Sigmoid colon (tissue), 7 donors: ENCODE data around the gene PIP5KL1. TPM values are rescaled to one million over a fixed set of nuclear protein-coding genes. Genes with fewer than 3 reads are reported as not detected.

Source experiments
- DNase-seq: peaks from one replicate; pipeline ENCODE4 v3.0.0-alpha.2; 2019
- H3K27ac ChIP-seq, 4 donors: fragments of 200-600 bp; sonication (generic); one replicate each; pipeline ENCODE4 v1.5.1; 2016 to 2019; ENCODE audit warnings: mild to moderate bottlenecking in 1 of 4
- H3K27me3 ChIP-seq, 3 donors: fragments of 200-600 bp; sonication (generic); one replicate each; pipeline ENCODE4 v1.5.1; 2019; ENCODE audit warnings: mild to moderate bottlenecking in 1 of 3
- H3K36me3 ChIP-seq, 4 donors: fragments of 200-600 bp; sonication (generic); one replicate each; pipeline ENCODE4 v1.5.1; 2016 to 2019
- H3K4me1 ChIP-seq, 4 donors: fragments of 200-600 bp; sonication (generic); one replicate each; pipeline ENCODE4 v1.5.1; 2017 to 2019
- H3K4me3 ChIP-seq, 4 donors: fragments of 200-600 bp; sonication (generic); one replicate each; pipeline ENCODE4 v1.5.1; 2017 to 2019; ENCODE audit warnings: mild to moderate bottlenecking in 2 of 4, moderate library complexity in 1 of 4
- H3K9me3 ChIP-seq, 4 donors: fragments of 200-600 bp in 3 of 4; sonication (generic) in 3 of 4; one replicate each; pipeline versions ENCODE4 v1.5.1 to v1.6.1; 2013 to 2019
- EP300 ChIP-seq, 4 donors: sonication (generic); formaldehyde crosslinking; IDR thresholded peaks; one replicate each; pipeline ENCODE4 v1.6.1; 2017; ENCODE audit warnings: antibody characterized with exemption in 4 of 4
- POLR2A ChIP-seq, 2 donors: fragments of 450-650 bp; IDR thresholded peaks; one replicate each; pipeline ENCODE4 v1.6.1; 2016; ENCODE audit warnings: antibody characterized with exemption in 2 of 2, mild to moderate bottlenecking in 2 of 2, moderate library complexity in 2 of 2
- POLR2AphosphoS5 ChIP-seq, 4 donors: sonication (generic); formaldehyde crosslinking; IDR thresholded peaks; one replicate each; pipeline ENCODE4 v1.6.1; 2017; ENCODE audit warnings: antibody characterized with exemption in 4 of 4
- WGBS, 2 donors: extraction: QIAGEN DNeasy Blood & Tissue Kit; methylation state at CpG; one replicate each; pipeline ENCODE4 v1.1.7; 2013; 5-methylcytosine and 5-hydroxymethylcytosine counted together
- intact Hi-C: fragments of 100-400 bp; cut with DNase I; formaldehyde crosslinking; loops from one replicate; pipeline ENCODE4 v1.15.1; 2023
- polyA plus RNA-seq, 3 donors: library from polyadenylated mRNA; stranded (reverse); fragments of 200-250 nt; gene quantifications; one replicate each; pipeline ENCODE4 v1.2.3, GENCODE V29; 2013
- total RNA-seq, 4 donors: library from RNA; depleted of rRNA; stranded (reverse); fragments of >200 nt; gene quantifications; one replicate each; pipeline ENCODE4 v1.1.0, GENCODE V29; 2016
- TF ChIP-seq, protein P1 (sequence below), 4 experiments: fragments of 450-650 bp in 3 of 4; fragments of 200-600 bp in 1 of 4; IDR thresholded peaks; one replicate each; pipeline ENCODE4 v1.5.1; 2016 to 2019; ENCODE audit warnings: antibody characterized with exemption in 4 of 4, mild to moderate bottlenecking in 3 of 4, moderate library complexity in 2 of 4
- donor health status: healthy with polysubstance abuse.
- donor health status: Bipolar disorder and iron deficiency.
- donor health status: healthy.

Gene PIP5KL1
- total and polyA plus RNA-seq, 7 donors, result 0.16 to 4.2 (median 2.1) TPM; not detected in 1

DNA sequence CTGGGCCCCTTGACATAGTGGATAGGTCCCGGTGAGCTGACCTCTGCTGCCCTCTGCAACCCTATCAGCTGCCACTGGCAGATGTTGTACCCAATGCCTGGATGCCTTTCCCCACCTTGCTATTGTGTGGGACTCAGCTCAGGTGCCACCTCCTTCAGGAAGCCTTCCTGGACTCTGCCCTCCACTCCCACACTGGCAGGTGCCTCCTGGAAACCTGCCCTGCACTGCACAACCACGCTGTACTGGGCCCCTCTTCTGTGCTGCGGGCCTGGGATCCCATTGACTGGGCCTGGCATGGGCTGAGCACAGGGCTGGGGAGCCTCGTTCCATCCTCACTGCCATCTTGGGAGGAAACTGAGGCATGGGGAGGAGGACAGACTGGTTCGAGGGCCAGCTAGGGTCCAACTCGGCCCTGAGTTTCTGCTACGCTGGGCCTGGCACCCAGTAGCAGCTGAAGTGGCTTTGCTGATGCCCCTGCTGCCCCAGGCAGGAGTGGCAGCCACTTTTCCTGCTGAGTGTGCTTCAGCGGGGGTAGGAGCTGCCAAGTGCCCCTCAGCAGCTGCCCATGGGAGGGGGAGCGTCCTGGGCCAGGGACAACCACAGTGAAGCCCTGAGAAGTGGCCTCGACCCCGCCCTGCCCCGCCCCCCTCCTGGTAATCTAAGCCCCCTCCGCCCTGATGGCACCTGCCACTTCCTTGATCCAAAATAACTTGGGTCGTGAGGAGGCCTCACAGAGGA lies 54.4 kb downstream of the PIP5KL1 start:
- Histone ChIP-seq H3K4me1 (peaks cover 0 to 56% (median 52%) of the 10 kb centered on the region in 4 donors), H3K9me3 (no peaks in the 10 kb centered on the region), H3K27ac (peak overlapping the region; percentile 82 to 87 (median 84)), H3K36me3 (peaks cover 0 to 19% (median 8%) of the 10 kb centered on the region in 4 donors), H3K27me3 (no peaks in the 10 kb centered on the region), H3K4me3 (peak overlapping the region in 3 of 4 donors; percentile 52 to 74 (median 72))
- 53 to 78% methylated on average over 14 of the region's 14 CpGs for WGBS, 2 donors
- DNase-seq, result no peak
- intact Hi-C loops, result loop anchor here (5.0 kb wide), 1 partner anchor 41 kb away; the partner anchor contains the start of gene ST6GALNAC4
- TF ChIP-seq EP300 (IDR thresholded peaks at IDR 0.05) (no peak), POLR2A (IDR thresholded peaks at IDR 0.05) (no peak), POLR2AphosphoS5 (IDR thresholded peaks at IDR 0.05) (no peak)
- TF ChIP-seq, protein P1, sequence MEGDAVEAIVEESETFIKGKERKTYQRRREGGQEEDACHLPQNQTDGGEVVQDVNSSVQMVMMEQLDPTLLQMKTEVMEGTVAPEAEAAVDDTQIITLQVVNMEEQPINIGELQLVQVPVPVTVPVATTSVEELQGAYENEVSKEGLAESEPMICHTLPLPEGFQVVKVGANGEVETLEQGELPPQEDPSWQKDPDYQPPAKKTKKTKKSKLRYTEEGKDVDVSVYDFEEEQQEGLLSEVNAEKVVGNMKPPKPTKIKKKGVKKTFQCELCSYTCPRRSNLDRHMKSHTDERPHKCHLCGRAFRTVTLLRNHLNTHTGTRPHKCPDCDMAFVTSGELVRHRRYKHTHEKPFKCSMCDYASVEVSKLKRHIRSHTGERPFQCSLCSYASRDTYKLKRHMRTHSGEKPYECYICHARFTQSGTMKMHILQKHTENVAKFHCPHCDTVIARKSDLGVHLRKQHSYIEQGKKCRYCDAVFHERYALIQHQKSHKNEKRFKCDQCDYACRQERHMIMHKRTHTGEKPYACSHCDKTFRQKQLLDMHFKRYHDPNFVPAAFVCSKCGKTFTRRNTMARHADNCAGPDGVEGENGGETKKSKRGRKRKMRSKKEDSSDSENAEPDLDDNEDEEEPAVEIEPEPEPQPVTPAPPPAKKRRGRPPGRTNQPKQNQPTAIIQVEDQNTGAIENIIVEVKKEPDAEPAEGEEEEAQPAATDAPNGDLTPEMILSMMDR (IDR thresholded peaks at IDR 0.05), result no peak

DNA sequence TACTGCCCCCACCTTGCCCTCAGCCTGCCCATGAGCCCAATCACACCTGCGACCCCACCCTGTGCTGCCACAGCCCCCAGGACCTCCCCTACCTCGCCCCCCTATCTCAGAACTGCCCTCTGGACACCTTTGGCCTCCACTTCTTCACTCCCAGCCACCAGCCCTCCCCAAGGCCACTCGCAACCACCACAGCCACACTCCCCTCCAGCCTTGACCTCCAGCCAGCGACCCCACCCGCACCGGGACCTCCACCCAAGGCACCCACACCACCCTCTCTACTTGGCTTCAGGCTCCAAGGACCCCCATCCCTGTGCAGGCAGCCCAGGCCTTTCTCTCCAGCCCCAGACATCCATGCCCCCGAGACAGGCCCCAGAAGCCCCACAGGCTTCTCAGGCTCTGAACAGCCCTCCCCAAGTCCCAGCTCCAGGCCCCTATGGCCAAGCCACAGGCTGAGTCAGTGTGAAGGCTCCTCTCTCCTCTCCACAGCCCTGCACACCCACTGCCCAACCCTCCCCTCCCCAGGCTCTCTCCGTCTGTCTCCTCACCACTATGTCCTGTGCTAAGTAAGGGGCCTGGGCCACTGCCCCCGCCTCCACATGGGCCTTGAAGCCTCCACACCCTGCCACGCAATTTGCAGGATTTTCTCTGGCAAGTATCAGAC lies 55.1 kb downstream of the PIP5KL1 start:
- intact Hi-C loops, result loop anchor here (2.0 to 5.0 kb wide), 2 partner anchors 42 to 141 kb away; partner anchors contain the start of genes ST6GALNAC4 and TOR2A
- DNase-seq, result peak; percentile 66
- peak overlapping the region; percentile 82 to 87 (median 84) for H3K27ac ChIP-seq
- H3K4me1 ChIP-seq, result peaks cover 0 to 56% (median 52%) of the 10 kb centered on the region in 4 donors
- H3K27me3 ChIP-seq, result no peaks in the 10 kb centered on the region
- TF ChIP-seq EP300 (IDR thresholded peaks at IDR 0.05), result no peak
- TF ChIP-seq, protein P1 (IDR thresholded peaks at IDR 0.05), result no peak
- TF ChIP-seq POLR2AphosphoS5 (IDR thresholded peaks at IDR 0.05), result no peak
- no peak for TF ChIP-seq POLR2A (IDR thresholded peaks at IDR 0.05)
- WGBS, 2 donors, result 87 to 90% methylated on average over 10 of the region's 10 CpGs
- H3K36me3 ChIP-seq, result peaks cover 0 to 26% (median 10%) of the 10 kb centered on the region in 4 donors
- H3K9me3 ChIP-seq, result no peaks in the 10 kb centered on the region
- no peak overlapping the region for H3K4me3 ChIP-seq

DNA sequence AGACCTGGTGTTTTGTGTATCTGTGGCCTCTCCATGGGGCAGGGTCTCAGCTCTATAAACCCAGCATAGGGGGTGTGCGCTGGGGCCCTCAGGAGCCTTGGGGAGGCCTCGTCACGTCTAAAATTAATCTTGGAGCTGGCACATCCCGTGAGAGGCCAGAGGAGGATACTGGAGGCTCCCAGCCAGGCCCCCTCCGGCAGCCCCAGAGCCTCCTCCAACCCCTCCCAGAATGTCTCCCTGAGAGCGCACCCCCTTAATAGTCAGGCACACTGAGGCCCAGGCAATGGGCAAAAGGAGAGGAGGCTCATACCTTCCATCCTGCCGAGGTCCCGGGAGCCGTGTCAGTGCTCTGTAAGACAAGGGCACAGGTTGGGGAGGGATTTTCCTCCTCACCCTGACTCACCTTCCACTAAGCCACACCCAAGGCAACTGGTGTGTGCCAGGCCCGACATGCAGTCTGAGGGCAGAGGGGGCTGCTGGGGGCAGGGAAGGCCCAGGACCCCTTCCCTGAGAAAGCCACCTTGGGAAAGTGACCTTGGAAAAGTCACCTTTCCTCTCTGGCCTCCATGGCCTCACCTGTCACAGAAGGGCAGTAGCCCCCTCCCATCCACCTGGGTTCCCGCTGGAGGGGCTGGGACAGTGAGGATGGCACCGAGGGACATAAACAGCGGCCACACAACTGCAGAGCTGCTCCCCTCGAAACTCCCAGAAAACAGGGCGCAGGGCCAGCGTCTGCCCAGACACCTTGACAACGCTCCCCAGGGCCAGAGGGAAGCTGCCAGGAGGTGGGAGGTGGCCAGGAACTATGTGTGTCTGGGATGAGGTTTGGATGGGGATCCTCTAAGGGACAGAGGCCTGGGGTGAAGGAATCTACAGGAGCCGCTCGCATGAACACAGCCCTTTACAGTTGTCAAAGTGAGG lies 56.0 kb downstream of the PIP5KL1 start:
- Histone ChIP-seq H3K4me1 (peaks cover 0 to 56% (median 53%) of the 10 kb centered on the region in 4 donors), H3K36me3 (peaks cover 0 to 28% (median 10%) of the 10 kb centered on the region in 4 donors), H3K4me3 (peak overlapping the region in 2 of 4 donors; percentile 1 to 2), H3K9me3 (no peaks in the 10 kb centered on the region), H3K27ac (peak overlapping the region; percentile 50 to 87 (median 82)), H3K27me3 (no peaks in the 10 kb centered on the region)
- TF ChIP-seq EP300 (IDR thresholded peaks at IDR 0.05), result no peak
- TF ChIP-seq POLR2A (IDR thresholded peaks at IDR 0.05), result no peak
- TF ChIP-seq POLR2AphosphoS5 (IDR thresholded peaks at IDR 0.05), result no peak
- TF ChIP-seq, protein P1 (IDR thresholded peaks at IDR 0.05), result no peak
- WGBS, 2 donors, result 82 to 88% methylated on average over 19 of the region's 19 CpGs
- intact Hi-C loops, result loop anchor here (2.0 to 5.0 kb wide), 3 partner anchors 43 to 140 kb away; partner anchors contain the start of genes FPGS, ST6GALNAC4 and TOR2A
- peak; percentile 69 for DNase-seq

DNA sequence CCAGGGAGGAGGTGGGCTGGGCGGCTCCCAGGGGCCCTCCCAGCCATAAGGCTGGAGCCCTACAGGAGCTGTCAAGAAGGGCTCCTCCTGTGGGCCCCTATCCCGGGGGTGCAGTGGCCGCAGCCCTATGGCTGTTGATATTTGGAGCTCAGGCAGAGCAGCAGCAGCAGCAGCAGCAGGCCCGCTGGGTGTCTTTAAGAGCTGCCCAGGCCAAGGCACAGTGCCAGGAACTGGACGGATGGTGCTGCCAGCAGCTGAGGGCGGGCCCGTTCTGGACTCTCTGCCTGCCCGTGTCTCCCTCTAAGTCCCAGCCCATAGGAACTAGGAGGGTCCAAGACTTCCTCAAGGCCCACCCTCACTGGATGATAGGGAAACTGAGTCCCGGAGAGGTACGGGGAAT lies 56.7 kb downstream of the PIP5KL1 start:
- DNase-seq, result peak; percentile 94
- peaks cover 0 to 29% (median 13%) of the 10 kb centered on the region in 4 donors for H3K36me3 ChIP-seq
- H3K4me1 ChIP-seq, result peaks cover 0 to 56% (median 53%) of the 10 kb centered on the region in 4 donors
- TF ChIP-seq, protein P1 (IDR thresholded peaks at IDR 0.05), result no peak
- TF ChIP-seq POLR2A (IDR thresholded peaks at IDR 0.05) (no peak), EP300 (IDR thresholded peaks at IDR 0.05) (no peak), POLR2AphosphoS5 (IDR thresholded peaks at IDR 0.05) (no peak)
- no peaks in the 10 kb centered on the region for H3K9me3 ChIP-seq
- peak overlapping the region in 2 of 4 donors; percentile 1 to 2 for H3K4me3 ChIP-seq
- peak overlapping the region; percentile 50 to 87 (median 82) for H3K27ac ChIP-seq
- intact Hi-C loops, result loop anchor here (2.0 to 5.0 kb wide), 2 partner anchors 72 to 139 kb away; partner anchors contain the start of genes FPGS and TOR2A
- WGBS, 2 donors, result 50 to 72% methylated on average over 10 of the region's 10 CpGs
- H3K27me3 ChIP-seq, result no peaks in the 10 kb centered on the region
